Gastroesophageal sphincter (tissue), 4 donors: ENCODE results near the gene RAD18. TPM values are rescaled to one million over a fixed set of nuclear protein-coding genes. Genes with fewer than 3 reads are reported as not detected.

Experiments used
- ATAC-seq: fragments of 150-250 bp; one replicate; pipeline ENCODE4 v1.9.1; 2016; ENCODE audit warnings: mild to moderate bottlenecking, moderate library complexity
- H3K27ac ChIP-seq, 4 donors: fragments of 200-600 bp; sonication (generic) in 3 of 4; 1 replicate in 3 of 4; 2 replicates in 1 of 4; pipeline ENCODE4 v1.5.1; 2016 to 2019
- H3K27me3 ChIP-seq: fragments of 200-600 bp; sonication (generic); one replicate; pipeline ENCODE4 v1.5.1; 2019
- H3K36me3 ChIP-seq, 2 donors: fragments of 200-600 bp; sonication (generic); one replicate each; pipeline ENCODE4 v1.5.1; 2019; ENCODE audit warnings: control low read depth in 1 of 2
- H3K4me1 ChIP-seq, 3 donors: fragments of 200-600 bp; sonication (generic); 1 replicate in 2 of 3; 2 replicates in 1 of 3; pipeline ENCODE4 v1.5.1; 2016 to 2019; ENCODE audit warnings: control low read depth in 2 of 3
- H3K4me3 ChIP-seq, 2 donors: fragments of 200-600 bp; sonication (generic); one replicate each; pipeline ENCODE4 v1.5.1; 2019; ENCODE audit warnings: mild to moderate bottlenecking in 1 of 2, moderate library complexity in 1 of 2
- H3K9me3 ChIP-seq, 3 donors: fragments of 200-600 bp; sonication (generic); one replicate each; pipeline ENCODE4 v1.5.1; 2017 to 2019; ENCODE audit warnings: control low read depth in 2 of 3
- CTCF ChIP-seq, 4 experiments: fragments of 200-600 bp in 2 of 4; fragments of 450-650 bp in 2 of 4; sonication (generic) in 1 of 4; IDR thresholded peaks; one replicate each; pipeline ENCODE4 v1.5.1; 2017 to 2019; ENCODE audit warnings: antibody characterized with exemption in 4 of 4, mild to moderate bottlenecking in 2 of 4, moderate library complexity in 2 of 4
- EP300 ChIP-seq: sonication (generic); formaldehyde crosslinking; IDR thresholded peaks from one replicate; pipeline ENCODE4 v1.6.1; 2017; ENCODE audit warnings: antibody characterized with exemption, mild to moderate bottlenecking
- POLR2A ChIP-seq, 2 donors: fragments of 450-650 bp; IDR thresholded peaks; one replicate each; pipeline ENCODE4 v1.6.1; 2017; ENCODE audit warnings: antibody characterized with exemption in 2 of 2, mild to moderate bottlenecking in 2 of 2, moderate library complexity in 1 of 2
- POLR2AphosphoS5 ChIP-seq: sonication (generic); formaldehyde crosslinking; IDR thresholded peaks from one replicate; pipeline ENCODE4 v1.6.1; 2017; ENCODE audit warnings: antibody characterized with exemption
- whole genome bisulfite sequencing, 2 donors: methylation state at CpG; one replicate each; pipeline ENCODE4 v1.1.5; 2018; ENCODE audit warnings: low coverage in 1 of 2; 5-methylcytosine and 5-hydroxymethylcytosine counted together
- total RNA-seq, 4 donors: library from RNA; depleted of rRNA; stranded (reverse); fragments of >200 nt; gene quantifications; one replicate each; pipeline ENCODE4 v1.1.0, GENCODE V29; 2016

The RAD18 gene
- total RNA-seq, 4 donors from 2014 or later = 5.7 to 7.8 (median 6.6) TPM

DNA sequence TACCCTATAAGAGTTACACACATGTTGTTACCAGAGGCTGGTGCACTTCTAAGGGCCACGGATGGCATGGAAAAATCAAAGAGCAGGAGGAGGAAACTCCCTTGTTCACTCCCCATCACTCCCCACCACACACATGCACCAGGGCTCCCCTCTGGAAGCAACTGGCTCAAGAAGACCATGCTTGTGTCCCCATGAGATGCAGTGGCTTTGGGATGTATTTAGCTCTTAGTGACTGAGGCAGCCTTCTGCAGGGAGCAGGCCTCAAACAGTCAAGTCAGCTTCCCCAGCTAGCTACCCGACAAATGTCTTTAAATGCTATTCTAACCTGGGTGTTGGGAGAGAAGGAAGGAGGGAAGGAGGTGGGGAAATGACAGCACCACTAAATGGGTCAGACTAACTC lies 32.9 kb upstream of the RAD18 start:
- 60 to 77% methylated on average over 1 to 2 of the region's 2 CpGs for WGBS, 2 donors
- H3K27me3 ChIP-seq = no peaks in the 10 kb centered on the region
- H3K9me3 ChIP-seq = no peaks in the 10 kb centered on the region
- H3K4me1 ChIP-seq = peaks cover 0 to 16% (median 0%) of the 10 kb centered on the region in 3 donors
- H3K4me3 ChIP-seq = no peak overlapping the region
- no peaks in the 10 kb centered on the region for H3K36me3 ChIP-seq
- peak overlapping the region in 3 of 4 donors; percentile 6 to 60 (median 48) for H3K27ac ChIP-seq
- no peak for ATAC-seq
- no peak for TF ChIP-seq EP300
- TF ChIP-seq CTCF (IDR thresholded peaks at IDR 0.05) = no peak
- no peak for TF ChIP-seq POLR2A (IDR thresholded peaks at IDR 0.05)
- TF ChIP-seq POLR2AphosphoS5 = no peak

DNA sequence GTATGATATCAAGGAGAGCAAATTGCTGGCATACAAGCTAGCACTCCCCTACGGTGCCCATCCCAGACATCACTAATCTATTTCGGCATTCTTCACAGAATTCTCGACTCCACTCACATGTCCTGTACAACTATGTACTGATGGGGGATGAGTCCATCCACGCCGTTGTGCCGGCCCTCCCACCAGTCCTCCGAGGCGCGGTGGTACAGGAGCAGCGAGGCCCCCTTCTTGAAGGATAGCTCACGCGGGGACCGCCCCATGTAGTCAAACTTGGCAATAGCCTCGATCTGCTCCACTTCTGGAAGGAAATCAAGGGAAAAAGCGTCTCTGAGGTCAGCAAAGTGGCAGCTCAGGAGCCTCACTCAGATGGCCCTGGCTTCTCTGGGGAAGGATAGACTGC lies 31.0 kb upstream of the RAD18 start:
- no peaks in the 10 kb centered on the region for H3K27me3 ChIP-seq
- H3K36me3 ChIP-seq = peaks cover 0 to 7% of the 10 kb centered on the region in 2 donors
- peaks cover 0 to 16% (median 0%) of the 10 kb centered on the region in 3 donors for H3K4me1 ChIP-seq
- H3K9me3 ChIP-seq = no peaks in the 10 kb centered on the region
- ATAC-seq = no peak
- H3K27ac ChIP-seq = no peak overlapping the region
- TF ChIP-seq CTCF (IDR thresholded peaks at IDR 0.05) (no peak), EP300 (no peak), POLR2AphosphoS5 (no peak), POLR2A (IDR thresholded peaks at IDR 0.05) (no peak)
- 79 to 95% methylated on average over 3 of the region's 15 CpGs for WGBS, 2 donors
- H3K4me3 ChIP-seq = no peak overlapping the region

- H3K9me3 ChIP-seq = no peaks in the 10 kb centered on the region
These were observed 30.1 kb upstream of the RAD18 start for GRCh38 chr3:8993331-8993730.

DNA sequence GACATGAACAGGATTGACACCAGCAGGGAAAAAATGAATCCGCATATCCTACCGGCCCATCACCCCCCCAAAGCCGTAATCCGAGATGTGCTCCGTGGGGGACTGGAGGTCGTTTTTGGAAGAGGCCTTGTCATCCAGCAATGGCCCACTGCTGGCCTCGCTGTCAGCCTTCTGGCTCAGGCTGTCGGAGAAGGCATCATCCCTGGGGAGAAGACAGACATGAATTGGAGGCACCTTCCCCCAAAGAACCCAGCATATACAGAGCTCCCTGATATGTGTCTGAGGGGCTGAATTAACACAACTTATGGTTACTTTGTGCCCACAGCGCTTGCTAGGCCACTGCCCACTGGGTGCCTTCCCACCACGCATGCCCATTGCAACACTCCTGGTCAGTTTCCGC lies 29.6 kb upstream of the RAD18 start:
- TF ChIP-seq CTCF (IDR thresholded peaks at IDR 0.05) (no peak), EP300 (no peak), POLR2AphosphoS5 (no peak), POLR2A (IDR thresholded peaks at IDR 0.05) (no peak)
- 45 to 100% methylated on average over 3 to 4 of the region's 11 CpGs for whole genome bisulfite sequencing, 2 donors
- Histone ChIP-seq H3K4me3 (no peak overlapping the region), H3K36me3 (peaks cover 0 to 7% of the 10 kb centered on the region in 2 donors), H3K4me1 (peaks cover 0 to 21% (median 0%) of the 10 kb centered on the region in 3 donors), H3K27me3 (no peaks in the 10 kb centered on the region), H3K27ac (no peak overlapping the region), H3K9me3 (no peaks in the 10 kb centered on the region)
- ATAC-seq = no peak

More at GRCh38 chr3:8993331-8993730, 30.1 kb upstream of the RAD18 start:
- no peaks in the 10 kb centered on the region for H3K27me3 ChIP-seq
- peaks cover 0 to 16% (median 0%) of the 10 kb centered on the region in 3 donors for H3K4me1 ChIP-seq
- ATAC-seq = no peak
- peaks cover 0 to 7% of the 10 kb centered on the region in 2 donors for H3K36me3 ChIP-seq
- WGBS, 2 donors = 81% methylated on average over 4 of the region's 5 CpGs; no CpG with 5 or more reads in 1 of the 2 donors
- no peak for TF ChIP-seq EP300
- no peak for TF ChIP-seq POLR2AphosphoS5
- TF ChIP-seq POLR2A (IDR thresholded peaks at IDR 0.05) = no peak
- H3K4me3 ChIP-seq = no peak overlapping the region
- H3K27ac ChIP-seq = no peak overlapping the region

DNA sequence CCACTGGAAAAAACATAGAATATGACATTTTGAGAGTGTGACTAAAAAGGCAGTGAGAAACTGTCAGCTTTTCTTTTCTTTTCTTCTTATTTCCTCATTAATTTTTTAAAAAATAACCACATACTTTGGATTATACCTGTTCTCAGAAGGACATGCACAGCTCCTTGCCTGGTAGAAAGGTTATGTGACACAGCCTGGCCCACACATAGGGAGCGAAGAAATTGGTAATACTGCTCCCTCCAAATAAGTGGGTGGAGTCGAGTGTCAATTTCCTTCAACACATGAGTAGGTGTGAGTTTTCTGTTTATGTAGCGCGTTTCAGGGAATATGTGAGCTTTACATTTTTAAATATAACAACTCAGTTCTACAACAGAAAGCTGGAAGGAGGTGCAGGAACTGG lies 28.9 kb upstream of the RAD18 start:
- WGBS, 2 donors = 81 to 84% methylated on average over 4 of the region's 4 CpGs
- no peaks in the 10 kb centered on the region for H3K9me3 ChIP-seq
- TF ChIP-seq POLR2A (IDR thresholded peaks at IDR 0.05) (no peak), CTCF (IDR thresholded peaks at IDR 0.05) (no peak), EP300 (no peak), POLR2AphosphoS5 (no peak)
- peaks cover 2% of the 10 kb centered on the region for H3K27me3 ChIP-seq
- peaks cover 0 to 22% (median 0%) of the 10 kb centered on the region in 3 donors for H3K4me1 ChIP-seq
- ATAC-seq = no peak
- peaks cover 0 to 7% of the 10 kb centered on the region in 2 donors for H3K36me3 ChIP-seq
- H3K4me3 ChIP-seq = no peak overlapping the region
- H3K27ac ChIP-seq = no peak overlapping the region
